22Rv1 (cell line): ENCODE measurements around the gene JAKMIP1.

Experiments used
- CTCF ChIP-seq: fragments of 450-650 bp; IDR thresholded peaks from 2 replicates; pipeline ENCODE4 v1.5.1; 2017; ENCODE audit warnings: mild to moderate bottlenecking
- ZFX ChIP-seq: fragments of 450-650 bp; IDR thresholded peaks from 2 replicates; pipeline ENCODE4 v1.6.1; 2017; ENCODE audit warnings: antibody characterized with exemption, borderline replicate concordance

- no peak for TF ChIP-seq CTCF
- TF ChIP-seq ZFX, result no peak
Observed at GRCh38 chr4:6224735-6225134, 24.4 kb upstream of the JAKMIP1 start.
